NCI-H526 treated with DMSO at 0.1 percent for 48 hours (cell line): ENCODE data around the gene SCG3.
"Not testable (repeated sequence)": the region's sequence is repeated elsewhere in the genome, so short reads cannot be mapped to it uniquely, and the experiment has no call there.

ENCODE experiments used
- DNase-seq: peaks from one replicate; lab custom pipeline; 2025; lab: John Stamatoyannopoulos, UW

Gene SCG3

GRCh38 chr15:51681303-51681963 lies at the start of gene SCG3:
Gene SCG3, plus strand, starts transcription at chr15:51681503. Its CDS starts 253 bp downstream, at chr15:51681756.
- DNase-seq: no peak

- no peak for DNase-seq
These were observed 46.6 kb upstream of the SCG3 start for GRCh38 chr15:51634591-51635198.

- DNase-seq: no peak
These were observed 39.7 kb upstream of the SCG3 start for GRCh38 chr15:51641490-51642130.

GRCh38 chr15:51642696-51643095 lies 38.6 kb upstream of the SCG3 start:
- DNase-seq: no peak

- DNase-seq: no peak
These were observed 34.2 kb upstream of the SCG3 start for GRCh38 chr15:51647128-51647562.

GRCh38 chr15:51648101-51648500 lies 33.2 kb upstream of the SCG3 start:
- not testable (repeated sequence) for DNase-seq

- DNase-seq: not testable (repeated sequence)
These were observed 32.7 kb upstream of the SCG3 start for GRCh38 chr15:51648643-51649042.

GRCh38 chr15:51649659-51650521 lies 31.4 kb upstream of the SCG3 start:
- DNase-seq: peak; percentile 95

GRCh38 chr15:51652084-51652668 lies 29.1 kb upstream of the SCG3 start:
- no peak for DNase-seq

GRCh38 chr15:51655401-51656057 lies 25.8 kb upstream of the SCG3 start:
- DNase-seq: not testable (repeated sequence)

- no peak for DNase-seq
These were observed 22.6 kb upstream of the SCG3 start for GRCh38 chr15:51658664-51659063.

GRCh38 chr15:51661072-51661471 lies 20.2 kb upstream of the SCG3 start:
- no peak for DNase-seq

- DNase-seq: no peak
These were observed 13.8 kb upstream of the SCG3 start for GRCh38 chr15:51667478-51667877.

- DNase-seq: no peak
These were observed 12.9 kb upstream of the SCG3 start for GRCh38 chr15:51668446-51668845.

- no peak for DNase-seq
These were observed 11.9 kb upstream of the SCG3 start for GRCh38 chr15:51669381-51669780.

- no peak for DNase-seq
These were observed 9.1 kb upstream of the SCG3 start for GRCh38 chr15:51672155-51672687.

- no peak for DNase-seq
These were observed 8.1 kb upstream of the SCG3 start for GRCh38 chr15:51672913-51673857.

- DNase-seq: no peak
These were observed 6.1 kb upstream of the SCG3 start for GRCh38 chr15:51675234-51675633.

- no peak for DNase-seq
These were observed 4.3 kb upstream of the SCG3 start for GRCh38 chr15:51677021-51677420.

- DNase-seq: no peak
These were observed 3.9 kb upstream of the SCG3 start for GRCh38 chr15:51677452-51677851.
